AG10803 (cell line): ENCODE results near the gene ADH5.
A peak's percentile ranks its signal among the peaks of the same experiment; 100 is the strongest.
"Not testable (repeated sequence)": the region's sequence is repeated elsewhere in the genome, so short reads cannot be mapped to it uniquely, and the experiment has no call there.

Experiments used
- DNase-seq: peaks from one replicate; pipeline ENCODE4 v3.0.0; 2010; ENCODE audit warnings: low read depth
- H3K4me3 ChIP-seq: 2 replicates; pipeline ENCODE4 v1.5.1; 2011; ENCODE audit warnings: mild to moderate bottlenecking, low read length, control low read depth
- CTCF ChIP-seq: conservative IDR thresholded peaks from 2 replicates; pipeline ENCODE4 v1.5.1; 2011; ENCODE audit warnings: mild to moderate bottlenecking, low read length, control low read depth, inconsistent platforms

ADH5 gene

GRCh38 chr4:99099311-99099710 lies 10.7 kb upstream of the ADH5 start:
- no peak for TF ChIP-seq CTCF
- no peak for DNase-seq
- H3K4me3 ChIP-seq = no peak overlapping the region

- not testable (repeated sequence) for DNase-seq, H3K4me3 ChIP-seq
These were observed 3.3 kb upstream of the ADH5 start for GRCh38 chr4:99091841-99092240.

GRCh38 chr4:99091216-99091575 lies 2.6 kb upstream of the ADH5 start:
- H3K4me3 ChIP-seq = peak overlapping the region; percentile 98
- DNase-seq = no peak
- TF ChIP-seq CTCF = no peak

- TF ChIP-seq CTCF = no peak
- peak overlapping the region; percentile 98 for H3K4me3 ChIP-seq
- DNase-seq = peak; percentile 81
These were observed 2.1 kb upstream of the ADH5 start for GRCh38 chr4:99090481-99091215.

GRCh38 chr4:99088023-99088449 lies 552 bp downstream of the ADH5 start:
- TF ChIP-seq CTCF = no peak
- peak; percentile 97 for DNase-seq
- H3K4me3 ChIP-seq = peak overlapping the region; percentile 98

GRCh38 chr4:99084595-99084994 lies 4.0 kb downstream of the ADH5 start:
- no peak for DNase-seq
- H3K4me3 ChIP-seq = no peak overlapping the region
- TF ChIP-seq CTCF = no peak

GRCh38 chr4:99082192-99082591 lies 6.4 kb downstream of the ADH5 start:
- H3K4me3 ChIP-seq = no peak overlapping the region
- DNase-seq = no peak
- TF ChIP-seq CTCF = no peak

- H3K4me3 ChIP-seq, DNase-seq: not testable (repeated sequence)
These were observed 7.7 kb downstream of the ADH5 start for GRCh38 chr4:99080869-99081268.
